Loucy (cell line): ENCODE data around the gene KDM2B.
"Not testable (repeated sequence)": the region's sequence is repeated elsewhere in the genome, so short reads cannot be mapped to it uniquely, and the experiment has no call there.

Source experiments
- H2AFZ ChIP-seq: fragments of 200-600 bp; sonication (generic); 2 replicates; pipeline ENCODE4 v1.6.0; 2016; ENCODE audit warnings: antibody characterized with exemption, mild to moderate bottlenecking, low read length, moderate library complexity
- H3F3A ChIP-seq: fragments of 200-600 bp; 2 replicates; pipeline ENCODE4 v1.6.0; 2016; ENCODE audit warnings: antibody characterized with exemption, low read depth, mild to moderate bottlenecking
- H3K27me3 ChIP-seq: fragments of 200-600 bp; sonication (generic); 2 replicates; pipeline ENCODE4 v1.6.1; 2014; ENCODE audit warnings: low read length, mild to moderate bottlenecking; ENCODE audit not compliant: insufficient read depth, poor library complexity, severe bottlenecking
- H3K36me3 ChIP-seq: fragments of 200-600 bp; sonication (generic); 2 replicates; pipeline ENCODE4 v1.6.1; 2016; ENCODE audit warnings: low read length; ENCODE audit not compliant: insufficient read depth
- H3K4me1 ChIP-seq: fragments of 200-600 bp; sonication (generic); 2 replicates; pipeline ENCODE4 v1.5.1; 2014; ENCODE audit warnings: low read length, mild to moderate bottlenecking; ENCODE audit not compliant: insufficient read depth, poor library complexity, severe bottlenecking
- H3K4me2 ChIP-seq: fragments of 200-600 bp; sonication (generic); 2 replicates; pipeline ENCODE4 v1.6.0; 2014; ENCODE audit warnings: antibody characterized with exemption, low read length, low read depth, mild to moderate bottlenecking; ENCODE audit not compliant: poor library complexity, severe bottlenecking
- H3K4me3 ChIP-seq: fragments of 200-600 bp; sonication (generic); 2 replicates; pipeline ENCODE4 v1.5.1; 2014; ENCODE audit warnings: low read length, mild to moderate bottlenecking, mixed read lengths; ENCODE audit not compliant: poor library complexity, severe bottlenecking
- H3K79me2 ChIP-seq: fragments of 200-600 bp; sonication (generic); 2 replicates; pipeline ENCODE4 v1.6.1; 2014; ENCODE audit warnings: low read length; ENCODE audit not compliant: insufficient read depth
- H3K9ac ChIP-seq: fragments of 200-600 bp; sonication (generic); 2 replicates; pipeline ENCODE4 v1.6.0; 2014; ENCODE audit warnings: mild to moderate bottlenecking, low read depth, low read length, moderate library complexity; ENCODE audit not compliant: poor library complexity, severe bottlenecking
- H3K9me2 ChIP-seq: fragments of 200-600 bp; sonication (generic); replicated peaks from 2 replicates; pipeline ENCODE4 v1.6.1; 2016; ENCODE audit warnings: low read depth, low read length, mixed read lengths
- H3K9me3 ChIP-seq: fragments of 200-600 bp; sonication (generic); 2 replicates; pipeline ENCODE4 v1.6.1; 2014; ENCODE audit warnings: mild to moderate bottlenecking, antibody characterized with exemption, low read length, low read depth; ENCODE audit not compliant: insufficient read depth
- H4K20me1 ChIP-seq: fragments of 200-600 bp; sonication (generic); 2 replicates; pipeline ENCODE4 v1.6.0; 2014; ENCODE audit warnings: antibody characterized with exemption, low read length, mild to moderate bottlenecking; ENCODE audit not compliant: insufficient read depth, poor library complexity, severe bottlenecking
- CTCF ChIP-seq: fragments of 200-600 bp; sonication (generic); conservative IDR thresholded peaks from 2 replicates; pipeline ENCODE4 v1.5.1; 2014; ENCODE audit warnings: mild to moderate bottlenecking, antibody characterized with exemption, low read length
- EZH2phosphoT487 ChIP-seq: fragments of 200-600 bp; IDR thresholded peaks from 2 replicates; pipeline ENCODE4 v1.6.1; 2018; ENCODE audit warnings: antibody characterized with exemption, mild to moderate bottlenecking, moderate library complexity, borderline replicate concordance

The KDM2B gene

DNA sequence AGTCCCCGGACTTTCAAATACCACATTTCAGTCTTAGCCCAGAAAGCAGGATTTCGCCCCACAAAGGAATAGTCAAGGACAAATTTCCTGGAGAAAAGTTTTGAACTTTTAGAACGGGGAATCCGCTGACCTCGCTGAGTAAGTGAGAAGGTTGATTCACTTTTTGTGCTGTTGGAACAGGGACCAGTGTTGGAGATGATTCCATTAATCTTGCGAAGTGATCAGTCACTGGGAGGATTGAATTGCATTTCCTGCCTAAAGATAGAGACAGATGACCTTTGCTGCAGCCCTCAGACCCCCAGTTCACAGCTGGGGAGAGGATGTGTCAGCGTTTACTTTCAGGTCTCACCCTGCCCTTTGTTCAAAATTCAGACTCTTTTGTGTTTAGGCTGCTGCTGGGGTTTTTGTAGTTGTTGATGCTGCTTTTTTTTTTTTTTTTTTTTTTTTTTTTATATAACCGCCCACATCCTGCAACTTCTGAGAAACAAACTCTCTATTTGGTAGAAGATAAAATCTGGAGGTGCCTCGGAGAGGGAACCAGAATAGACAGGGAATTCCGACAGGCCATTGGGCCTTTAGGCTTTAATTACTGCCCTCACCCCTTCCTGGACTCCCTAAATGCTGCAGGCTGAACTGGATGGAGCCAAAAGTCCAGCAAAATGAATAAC lies 9.8 kb upstream of the KDM2B start:
- Histone ChIP-seq H3K79me2 (0 out of 2 replicates have a peak, but pooled peaks cover 3% of the 10 kb centered on the region), H3K9ac (peak overlapping the region; percentile 62), H3K9me2 (no peaks in the 10 kb centered on the region), H3K4me1 (peaks cover 15% of the 10 kb centered on the region), H2AFZ (peak overlapping the region; percentile 57), H3K36me3 (no peaks in the 10 kb centered on the region), H3K4me2 (peak overlapping the region; percentile 83), H3F3A (no peaks in the 10 kb centered on the region), H3K27me3 (no peaks in the 10 kb centered on the region), H3K9me3 (no peaks in the 10 kb centered on the region), H3K4me3 (peak overlapping the region; percentile 70), H4K20me1 (peaks cover 4% of the 10 kb centered on the region)
- TF ChIP-seq EZH2phosphoT487 = no peak
- TF ChIP-seq CTCF = no peak

DNA sequence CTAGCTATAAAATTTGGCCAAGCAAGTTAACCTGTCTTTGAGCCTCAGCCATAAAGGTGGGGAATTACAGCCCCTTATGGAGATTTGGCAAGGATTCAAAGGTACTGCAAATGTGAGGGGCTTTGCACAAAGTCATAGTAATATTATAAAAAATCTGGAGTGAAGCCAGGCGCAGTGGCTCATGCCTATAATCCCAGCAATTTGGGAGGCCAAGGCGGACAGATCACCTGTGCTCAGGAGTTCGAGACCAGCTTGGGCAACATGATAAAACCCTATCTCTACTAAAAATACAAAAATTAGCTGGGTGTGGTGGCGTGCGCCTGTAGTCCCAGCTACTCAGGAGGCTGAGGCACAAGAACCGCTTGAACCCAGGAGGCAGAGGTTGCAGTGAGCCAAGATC lies 4.1 kb upstream of the KDM2B start:
- not testable (repeated sequence) for H3K9me2 ChIP-seq, H3K9me3 ChIP-seq, H3K4me3 ChIP-seq, H3K9ac ChIP-seq, H3K36me3 ChIP-seq, H3F3A ChIP-seq, H2AFZ ChIP-seq, H3K27me3 ChIP-seq
- Histone ChIP-seq H3K79me2 (peaks cover 46% of the 10 kb centered on the region), H3K4me1 (peaks cover 36% of the 10 kb centered on the region), H4K20me1 (peaks cover 13% of the 10 kb centered on the region), H3K4me2 (peak overlapping the region; percentile 52)

DNA sequence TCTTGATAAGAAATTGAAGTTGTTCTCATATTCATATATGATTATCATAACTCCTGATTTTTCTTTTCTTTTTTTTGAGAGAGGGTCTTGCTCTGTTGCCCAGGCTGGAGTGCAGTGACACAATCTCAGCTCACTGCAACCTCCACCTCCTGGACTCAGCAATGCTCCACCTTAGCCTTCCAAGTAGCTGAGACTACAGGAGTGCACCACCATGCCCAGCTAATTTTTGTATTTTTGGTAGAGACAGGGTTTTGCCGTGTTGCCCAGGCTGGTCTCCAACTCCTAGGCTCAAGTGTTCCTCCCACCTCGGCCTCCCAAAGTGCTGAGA lies 2.5 kb upstream of the KDM2B start:
- not testable (repeated sequence) for H3F3A ChIP-seq, H3K9me3 ChIP-seq, H3K27me3 ChIP-seq, H3K9me2 ChIP-seq, H2AFZ ChIP-seq, H3K36me3 ChIP-seq
- H3K4me3 ChIP-seq = peak overlapping the region; percentile 92
- peaks cover 13% of the 10 kb centered on the region for H4K20me1 ChIP-seq
- peak overlapping the region; percentile 99 for H3K9ac ChIP-seq
- peak overlapping the region; percentile 99 for H3K4me2 ChIP-seq
- H3K4me1 ChIP-seq = peaks cover 43% of the 10 kb centered on the region
- H3K79me2 ChIP-seq = peaks cover 60% of the 10 kb centered on the region

DNA sequence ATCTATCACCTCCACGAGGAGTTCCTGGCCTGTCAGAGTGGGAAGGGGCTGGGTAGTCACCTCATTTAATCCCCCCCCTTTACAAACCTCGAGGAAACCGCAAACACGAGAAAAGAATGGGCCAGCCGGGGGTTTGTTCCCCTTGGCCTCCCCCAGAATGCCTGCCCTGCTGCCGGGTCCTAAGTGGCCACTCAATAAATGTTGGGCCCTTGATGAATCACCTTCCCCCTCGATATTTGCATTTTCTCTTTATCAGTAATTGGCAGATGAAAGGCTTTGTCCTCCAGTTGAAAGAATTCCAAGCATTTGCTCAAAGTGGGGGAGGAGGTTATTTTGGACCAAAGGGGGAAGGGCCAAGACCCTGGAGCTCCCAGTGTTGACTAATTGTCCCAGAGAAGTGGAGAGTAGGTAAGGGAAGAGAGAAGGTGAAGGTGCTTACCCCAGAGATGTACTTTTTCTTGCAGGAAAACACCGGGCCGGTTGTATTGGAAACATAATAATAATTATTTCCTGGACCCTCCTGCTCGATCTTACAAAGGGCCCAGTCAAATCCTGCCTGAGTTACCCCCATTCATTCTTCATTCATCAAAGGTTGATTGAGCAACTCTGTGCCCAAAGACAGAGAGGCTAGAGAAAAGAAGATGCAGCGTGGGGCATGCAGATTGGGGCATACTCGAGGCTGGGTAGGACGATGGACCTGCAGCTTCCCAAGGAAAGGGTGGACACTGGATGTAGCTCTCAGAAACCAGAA lies 1.9 kb upstream of the KDM2B start:
- Histone ChIP-seq H3K9me3 (no peaks in the 10 kb centered on the region), H3K9ac (peak overlapping the region; percentile 99), H3K4me3 (peak overlapping the region; percentile 92), H3K36me3 (no peaks in the 10 kb centered on the region), H4K20me1 (peaks cover 13% of the 10 kb centered on the region), H3K79me2 (peaks cover 65% of the 10 kb centered on the region), H3K27me3 (no peaks in the 10 kb centered on the region), H2AFZ (no peak overlapping the region), H3K4me2 (peak overlapping the region; percentile 99), H3K4me1 (peaks cover 47% of the 10 kb centered on the region), H3F3A (peaks cover 6% of the 10 kb centered on the region; the same call in 1 of the 2 replicates), H3K9me2 (no peaks in the 10 kb centered on the region)
- TF ChIP-seq EZH2phosphoT487 = no peak
- TF ChIP-seq CTCF = no peak
